ENCODE results near the gene SMARCA5.
A peak's percentile ranks its signal among the peaks of the same experiment; 100 is the strongest.

Gene SMARCA5

DNA sequence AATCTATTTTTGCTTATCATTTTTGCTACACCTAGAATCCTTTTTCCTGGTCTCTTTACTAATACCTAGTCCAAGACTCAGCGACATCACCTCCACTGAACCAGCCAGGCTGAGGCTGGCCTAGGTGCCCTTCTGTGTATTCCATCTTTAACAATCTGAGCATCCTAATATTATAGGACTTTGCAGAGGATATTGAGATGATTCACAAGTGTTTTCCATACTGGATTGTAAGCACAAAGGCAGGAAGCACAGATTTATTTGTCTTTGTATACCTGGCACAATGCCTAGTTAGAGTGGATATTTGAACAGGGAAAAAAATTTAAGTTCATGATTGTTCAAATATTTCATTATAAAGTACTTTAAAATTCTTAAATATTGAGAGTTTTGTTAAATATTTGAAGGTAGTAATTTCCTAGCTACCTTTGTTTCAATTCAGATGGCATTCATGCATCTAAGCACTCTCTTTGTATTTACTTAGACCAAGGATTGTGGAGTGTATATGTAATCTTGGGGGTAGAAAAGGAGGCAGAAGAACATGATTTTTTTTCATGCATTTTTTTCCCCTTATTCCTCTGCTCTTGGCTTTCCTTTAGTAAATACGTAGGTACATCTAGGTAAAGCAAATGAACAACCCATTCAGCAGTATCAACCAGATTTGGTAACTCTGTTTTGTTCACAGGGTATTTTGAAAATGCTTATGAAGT, 18.4 kb downstream of the SMARCA5 start:
- DNase-seq, result peak; percentile 0

DNA sequence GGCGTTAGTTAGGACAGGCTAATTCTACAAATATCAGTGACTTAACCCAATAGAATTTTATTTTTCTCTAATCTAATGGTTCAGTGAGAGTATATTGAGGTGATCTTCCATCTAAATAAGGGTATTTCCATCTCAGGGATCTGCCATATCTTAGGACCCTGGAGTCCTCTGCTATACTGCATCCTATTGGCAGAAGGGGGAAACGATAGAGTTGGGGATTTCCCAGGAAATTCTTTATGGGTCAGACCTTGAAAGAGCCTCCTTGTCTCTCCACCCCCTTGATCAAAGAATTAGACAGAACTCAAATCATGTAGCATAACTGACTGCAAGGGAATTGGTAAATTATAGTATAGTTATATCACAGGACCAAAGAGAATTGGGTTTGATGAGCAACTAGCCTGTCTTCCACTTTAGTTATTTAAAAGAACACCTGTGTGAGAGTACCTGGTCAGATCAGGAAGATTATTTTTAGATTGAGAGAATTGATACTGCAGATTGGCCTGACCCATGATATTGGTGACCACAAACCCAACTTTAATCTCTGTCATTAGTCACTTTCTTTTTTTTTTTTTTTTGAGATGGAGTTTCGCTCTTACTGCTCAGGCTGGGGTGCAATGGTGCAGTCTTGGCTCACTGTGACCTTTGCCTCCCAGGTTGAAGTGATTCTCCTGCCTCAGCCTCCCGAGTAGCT, 25.6 kb downstream of the SMARCA5 start:
- no peak for DNase-seq

DNA sequence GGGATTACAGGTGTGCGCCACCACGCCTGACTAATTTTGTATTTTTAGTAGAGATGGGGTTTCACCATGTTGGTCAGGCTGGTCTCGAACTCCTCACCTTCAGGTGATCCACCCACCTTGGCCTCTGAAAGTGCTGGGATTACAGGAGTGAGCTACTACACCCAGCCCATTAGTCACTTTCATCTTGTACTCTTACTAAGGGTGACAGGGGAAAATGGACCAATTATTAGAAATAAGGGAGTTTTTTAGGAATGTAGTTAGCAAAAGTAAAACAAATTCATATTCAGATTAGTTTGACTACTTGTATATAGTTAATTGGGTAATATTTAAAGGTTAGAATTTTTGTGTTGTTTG, 26.1 kb downstream of the SMARCA5 start:
- no peak for DNase-seq

DNA sequence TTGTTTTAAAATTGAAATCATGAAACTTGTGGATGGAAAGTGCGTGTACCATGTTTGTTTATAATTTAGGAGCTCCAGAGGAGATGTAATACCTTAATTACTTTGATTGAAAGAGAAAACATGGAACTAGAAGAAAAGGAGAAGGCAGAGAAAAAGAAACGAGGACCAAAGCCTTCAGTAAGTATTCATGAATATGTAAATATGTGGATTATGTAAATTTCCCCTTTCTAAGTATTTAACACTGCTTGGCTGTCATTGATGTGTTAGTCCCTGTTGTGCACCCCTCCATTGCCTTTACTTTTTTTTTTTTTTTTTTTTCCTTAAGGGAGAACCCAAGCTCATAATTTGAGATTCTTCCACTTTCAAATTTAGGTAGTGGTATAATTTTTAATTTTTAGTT, 36.4 kb downstream of the SMARCA5 start:
- no peak for DNase-seq

DNA sequence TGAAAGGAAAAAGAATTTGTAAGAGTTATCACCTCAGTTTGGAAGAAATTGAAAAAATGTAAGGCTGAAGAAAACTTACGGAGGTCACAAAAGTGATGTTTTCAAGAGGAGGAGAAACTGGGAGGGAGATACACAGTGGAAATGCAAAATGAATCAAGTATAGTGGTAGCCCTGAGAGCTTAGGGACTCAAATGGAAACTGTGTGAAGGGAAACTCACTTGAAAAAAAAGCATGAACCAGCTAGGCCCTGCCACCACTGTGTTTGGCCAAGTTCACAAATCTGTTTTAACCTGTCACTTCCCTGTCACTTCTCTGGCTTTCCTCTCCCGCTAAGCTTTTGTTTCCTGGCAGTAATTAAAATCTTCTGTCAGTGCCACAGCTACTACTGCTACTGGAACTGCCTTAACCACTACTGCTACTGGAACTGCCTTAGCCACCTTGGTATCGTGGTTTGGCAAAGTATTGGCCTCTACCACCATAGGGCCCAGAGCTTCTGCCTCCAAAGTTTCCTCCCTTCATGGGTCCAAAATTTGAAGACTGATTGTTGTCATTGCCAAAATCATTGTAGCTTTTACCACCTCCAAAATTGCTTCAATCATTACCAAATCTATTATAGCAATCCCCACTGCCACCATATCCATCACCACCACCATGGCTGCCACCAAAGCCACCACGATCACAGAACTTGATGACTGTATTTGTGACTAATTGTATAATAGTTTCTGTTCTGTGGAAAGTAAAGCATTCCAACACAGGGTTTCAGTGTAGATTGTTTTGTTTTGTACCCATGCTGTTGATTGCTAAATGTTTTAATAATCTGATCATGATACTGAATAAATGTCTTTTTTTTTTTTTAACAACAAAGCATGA, 41.5 kb downstream of the SMARCA5 start:
- DNase-seq, result no peak

GRCh38 chr4:143555676-143556075, 42.2 kb downstream of the SMARCA5 start:
- DNase-seq, result no peak

DNA sequence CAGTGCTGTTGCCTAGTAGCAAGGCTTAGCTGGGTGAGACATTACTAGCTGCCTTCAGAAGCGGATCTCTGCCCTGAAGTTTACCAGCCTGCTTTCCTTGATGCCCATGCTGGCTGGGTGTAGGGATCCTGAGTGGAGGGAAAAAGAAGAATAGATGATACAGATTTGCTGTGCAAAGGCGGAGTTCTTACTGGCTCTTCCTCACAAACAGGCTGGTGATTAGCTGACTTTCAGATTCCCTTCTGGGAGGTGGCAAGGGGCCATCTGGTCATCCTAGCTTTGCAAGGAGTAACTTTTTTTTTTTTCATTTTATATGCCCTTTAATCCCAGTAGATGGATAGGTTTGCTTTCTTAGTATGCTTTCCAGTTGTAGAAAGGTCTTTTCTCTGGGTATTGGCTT, 44.8 kb downstream of the SMARCA5 start:
- no peak for DNase-seq

DNA sequence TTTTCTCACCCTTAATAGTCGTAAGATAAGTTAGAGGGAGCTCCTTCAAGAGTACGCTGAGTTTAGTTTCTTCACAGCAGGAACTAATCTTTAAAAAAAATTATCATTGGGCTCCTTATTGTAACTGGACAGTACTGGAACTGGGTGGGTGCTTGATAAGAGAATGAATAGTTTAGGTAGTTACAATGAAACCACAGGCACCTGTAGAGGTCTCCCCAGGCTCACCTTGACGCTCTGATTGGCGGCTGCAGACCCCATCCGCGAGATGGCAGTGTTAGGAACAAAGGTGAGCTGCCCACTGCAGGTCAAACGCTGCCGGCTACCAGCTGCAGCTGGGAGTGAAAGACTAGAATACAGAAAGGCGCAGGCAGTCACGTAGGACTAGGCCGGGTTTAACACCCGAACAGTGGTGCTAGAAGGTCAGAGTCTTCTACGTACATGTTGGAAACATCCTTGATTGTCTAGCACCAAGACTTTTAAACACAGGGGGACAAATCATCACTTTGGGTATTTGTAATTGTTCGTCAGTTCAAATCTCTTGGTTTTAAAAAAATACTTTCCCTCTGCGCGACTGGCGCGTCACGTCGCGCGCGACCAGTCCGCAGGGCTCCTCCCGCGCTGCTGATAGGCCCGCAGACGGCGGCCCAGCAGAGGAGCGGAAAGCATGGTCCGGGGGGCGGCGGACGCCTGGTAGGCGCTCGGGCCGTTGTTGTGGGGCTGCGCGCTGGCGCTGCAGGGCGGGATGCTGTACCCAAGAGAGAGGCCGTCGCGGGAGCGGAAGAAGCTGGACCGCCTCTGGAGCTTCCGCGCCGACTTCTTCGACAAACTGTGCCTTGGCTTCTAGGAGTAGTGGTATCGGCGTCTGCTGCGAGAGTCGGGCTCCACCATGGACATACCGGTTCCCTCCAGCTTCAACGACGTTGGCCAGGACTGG, 45.6 kb downstream of the SMARCA5 start:
- DNase-seq, result peak; percentile 57

DNA sequence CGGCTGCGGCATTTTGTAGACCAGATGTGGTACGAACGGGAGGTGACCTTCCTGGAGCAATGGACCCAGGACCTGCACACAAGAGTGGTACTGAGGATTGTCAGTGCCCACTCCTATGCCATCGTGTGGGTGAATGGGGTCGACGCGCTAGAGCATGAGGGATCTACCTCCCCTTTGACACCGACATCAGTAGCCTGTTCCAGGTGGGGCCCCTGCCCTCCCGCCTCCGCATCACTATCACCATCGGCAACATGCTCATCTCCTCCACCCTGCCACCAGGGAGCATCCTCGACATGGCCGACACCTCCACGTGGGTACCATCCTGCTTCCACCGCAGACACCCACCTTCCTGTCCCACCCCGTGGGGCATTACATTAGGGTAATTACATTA, 46.2 kb downstream of the SMARCA5 start:
- no peak for DNase-seq

DNA sequence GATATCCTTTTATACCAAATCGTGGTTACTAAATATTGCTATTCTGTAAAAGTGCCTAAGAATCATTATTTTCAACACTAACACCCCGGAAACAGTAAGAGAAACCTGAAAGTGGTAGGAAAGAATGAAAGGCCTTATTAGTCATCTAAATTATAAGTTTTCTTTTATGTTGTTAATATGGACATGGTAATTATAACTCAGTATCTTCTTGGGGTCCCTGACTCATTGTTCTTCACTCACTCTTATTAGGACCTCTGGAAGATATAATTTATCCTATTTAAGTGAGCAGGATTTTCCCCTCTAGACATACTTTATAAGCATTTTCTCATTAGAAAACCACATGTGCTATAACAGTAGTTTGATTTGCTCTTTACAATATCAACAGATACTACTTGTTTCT, 51.0 kb downstream of the SMARCA5 start:
- DNase-seq, result no peak

DNA sequence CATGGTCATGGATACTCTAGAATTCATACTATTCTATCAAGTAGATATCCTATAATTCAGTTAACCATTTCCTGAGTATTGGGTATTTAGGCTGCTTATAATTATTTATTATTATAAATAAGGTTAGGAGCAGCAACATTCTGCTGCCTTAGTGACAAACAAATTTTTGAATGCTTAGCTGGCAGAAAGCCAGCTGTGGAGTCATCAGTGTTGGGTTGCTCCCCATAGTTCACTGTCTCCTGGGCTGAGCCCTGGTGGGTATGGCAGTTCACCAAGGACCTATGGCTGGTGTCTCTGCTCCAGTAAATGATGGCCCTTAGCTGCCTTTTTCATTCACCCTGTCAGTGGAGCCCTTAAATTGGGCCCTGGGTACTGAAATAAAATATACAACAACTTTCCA, 61.8 kb downstream of the SMARCA5 start:
- DNase-seq, result no peak

DNA sequence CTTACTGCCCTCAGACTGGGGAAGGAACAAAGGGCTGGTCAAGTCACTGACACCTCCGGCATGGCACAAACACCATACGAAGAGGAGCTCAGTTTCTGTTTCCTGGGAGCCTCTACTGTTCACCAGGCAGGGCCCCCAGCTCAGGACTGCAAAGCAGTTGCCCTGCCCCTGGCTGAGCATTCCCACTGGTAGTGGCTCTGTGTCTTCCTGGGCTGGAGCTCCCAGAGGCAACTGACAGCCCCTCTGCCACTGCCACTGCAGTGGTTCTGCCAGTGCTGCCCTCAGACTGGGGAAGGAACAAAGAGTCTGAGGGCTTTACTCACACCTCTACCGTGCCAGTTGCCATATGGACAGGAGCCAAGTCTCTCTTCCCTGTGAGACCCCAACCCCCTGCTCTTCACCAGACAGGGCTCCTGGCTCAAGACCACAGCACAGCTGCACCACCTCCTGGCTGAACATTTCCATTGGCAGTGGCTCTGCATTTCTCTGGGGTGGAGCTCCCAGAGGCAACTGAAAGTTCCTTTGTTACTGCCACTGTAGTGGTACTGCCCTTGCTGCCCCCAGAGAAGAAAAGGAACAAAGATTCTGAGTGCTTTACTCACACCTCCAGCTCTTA, 67.9 kb downstream of the SMARCA5 start:
- DNase-seq, result no peak

DNA sequence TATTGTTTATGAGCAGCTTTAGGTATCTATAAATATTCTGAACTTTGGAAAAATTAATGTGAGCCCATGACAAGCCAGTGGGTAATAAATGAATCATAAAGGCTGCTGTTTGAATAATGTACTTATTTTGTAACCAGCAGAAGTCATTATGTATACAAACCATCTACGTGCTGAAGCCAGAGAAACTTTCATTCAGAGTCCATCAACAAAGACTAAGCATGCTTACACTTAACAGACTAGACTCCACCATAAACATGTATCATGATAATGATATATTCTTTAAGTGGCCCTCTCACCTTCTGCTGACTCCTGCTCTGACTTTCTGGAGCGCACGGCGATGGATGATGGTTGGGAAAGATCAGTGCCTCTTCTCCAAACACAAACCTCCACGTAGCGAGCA, 72.0 kb downstream of the SMARCA5 start:
- DNase-seq, result no peak

GRCh38 chr4:143586080-143586479, 72.6 kb downstream of the SMARCA5 start:
- peak; percentile 84 for DNase-seq

GRCh38 chr4:143587703-143588102, 74.2 kb downstream of the SMARCA5 start:
- DNase-seq, result no peak

- no peak for DNase-seq
Measured at GRCh38 chr4:143597276-143597675, 83.8 kb downstream of the SMARCA5 start.

- no peak for DNase-seq
Measured at GRCh38 chr4:143598816-143599215, 85.3 kb downstream of the SMARCA5 start.

- no peak for DNase-seq
Measured at GRCh38 chr4:143599827-143600226, 86.3 kb downstream of the SMARCA5 start.

- DNase-seq, result no peak
Measured at GRCh38 chr4:143606480-143606879, 93.0 kb downstream of the SMARCA5 start.

Measured in fibroblast of skin of scalp (primary cell).